ENCODE results near the gene ASAP3. TPM values are rescaled to one million over a fixed set of nuclear protein-coding genes. Genes with fewer than 3 reads are reported as not detected.
A peak's percentile ranks its signal among the peaks of the same experiment; 100 is the strongest.

The ASAP3 gene
- total and polyA plus RNA-seq, 9 of the 15 experiments (the other 6 are each of a cell fraction or from before 2014, with no cell fraction given), result 1.7 to 31.2 (median 17.4) TPM

- TF ChIP-seq GTF2E2 (tag; IDR thresholded peaks at IDR 0.05) (peak; percentile 79; the same call in 1 of the 2 replicates), FOSL1 (tag; conservative IDR thresholded peaks at IDR 0.05) (peak; percentile 47), HNRNPH1 (optimal IDR thresholded peaks at IDR 0.05; ENCODE audit: low read depth, low read length) (no peak), ZBTB12 (CRISPR knock-in tag; IDR thresholded peaks at IDR 0.05) (no peak), ZNF146 (CRISPR knock-in tag; IDR thresholded peaks at IDR 0.05; ENCODE audit: unreplicated experiment) (no peak), IRF1 (CRISPR knock-in tag; IDR thresholded peaks at IDR 0.05; ENCODE audit: borderline replicate concordance) (no peak), TARDBP (IDR thresholded peaks at IDR 0.05) (no peak), ATF1 (CRISPR knock-in tag; IDR thresholded peaks at IDR 0.05) (no peak), ATF1 (tag; IDR thresholded peaks at IDR 0.05) (peak; percentile 81), SRSF7 (optimal IDR thresholded peaks at IDR 0.05; ENCODE audit: low read depth, low read length) (no peak), CBFA2T2 (conservative IDR thresholded peaks at IDR 0.05) (no peak), ARID3B (CRISPR knock-in tag; IDR thresholded peaks at IDR 0.05; ENCODE audit: borderline replicate concordance) (peak; percentile 55; the same call in 1 of the 2 replicates), MAX (CRISPR knock-in tag; IDR thresholded peaks at IDR 0.05) (peak; percentile 81), USF2 (CRISPR knock-in tag; IDR thresholded peaks at IDR 0.05) (no peak), SMAD3 (CRISPR knock-in tag; conservative IDR thresholded peaks at IDR 0.05) (no peak), CGGBP1 (CRISPR knock-in tag; IDR thresholded peaks at IDR 0.05) (no peak), TCF3 (CRISPR knock-in tag; IDR thresholded peaks at IDR 0.05) (no peak; the same call in 1 of the 2 replicates), SP1 (CRISPR knock-in tag; IDR thresholded peaks at IDR 0.05) (peak; percentile 47; the same call in 1 of the 2 replicates), ZNF785 (CRISPR knock-in tag; IDR thresholded peaks at IDR 0.05) (no peak), BACH1 (tag; IDR thresholded peaks at IDR 0.05) (no peak), NR1H2 (CRISPR knock-in tag; IDR thresholded peaks at IDR 0.05) (peak; percentile 89; the same call in 1 of the 2 replicates), ZNF384 (IDR thresholded peaks at IDR 0.05; ENCODE audit: low read depth, low read length) (peak; percentile 98)
- TF ChIP-seq, protein P1, sequence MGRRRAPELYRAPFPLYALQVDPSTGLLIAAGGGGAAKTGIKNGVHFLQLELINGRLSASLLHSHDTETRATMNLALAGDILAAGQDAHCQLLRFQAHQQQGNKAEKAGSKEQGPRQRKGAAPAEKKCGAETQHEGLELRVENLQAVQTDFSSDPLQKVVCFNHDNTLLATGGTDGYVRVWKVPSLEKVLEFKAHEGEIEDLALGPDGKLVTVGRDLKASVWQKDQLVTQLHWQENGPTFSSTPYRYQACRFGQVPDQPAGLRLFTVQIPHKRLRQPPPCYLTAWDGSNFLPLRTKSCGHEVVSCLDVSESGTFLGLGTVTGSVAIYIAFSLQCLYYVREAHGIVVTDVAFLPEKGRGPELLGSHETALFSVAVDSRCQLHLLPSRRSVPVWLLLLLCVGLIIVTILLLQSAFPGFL (CRISPR knock-in tag; IDR thresholded peaks at IDR 0.05), result no peak
These were observed 47.0 kb upstream of the ASAP3 start, which contains the start of gene E2F2 (continued) for GRCh38 chr1:23530747-23531561.
